Stimulated activated CD8-positive, alpha-beta memory T cell treated with anti-CD3 and anti-CD28 coated beads, Interleukin-15, amount 100 ng/mL, for 48 hours (primary cell): ENCODE measurements around the gene EMP2.
"Not testable (repeated sequence)": the region's sequence is repeated elsewhere in the genome, so short reads cannot be mapped to it uniquely, and the experiment has no call there.

Source experiments
- DNase-seq, 2 donors: peaks; one replicate each; pipeline ENCODE4 v3.0.0-alpha.2; 2020; ENCODE audit warnings: low read depth in 2 of 2

The EMP2 gene

GRCh38 chr16:10552281-10552680, 28.1 kb downstream of the EMP2 start:
- DNase-seq, result no peak

DNA sequence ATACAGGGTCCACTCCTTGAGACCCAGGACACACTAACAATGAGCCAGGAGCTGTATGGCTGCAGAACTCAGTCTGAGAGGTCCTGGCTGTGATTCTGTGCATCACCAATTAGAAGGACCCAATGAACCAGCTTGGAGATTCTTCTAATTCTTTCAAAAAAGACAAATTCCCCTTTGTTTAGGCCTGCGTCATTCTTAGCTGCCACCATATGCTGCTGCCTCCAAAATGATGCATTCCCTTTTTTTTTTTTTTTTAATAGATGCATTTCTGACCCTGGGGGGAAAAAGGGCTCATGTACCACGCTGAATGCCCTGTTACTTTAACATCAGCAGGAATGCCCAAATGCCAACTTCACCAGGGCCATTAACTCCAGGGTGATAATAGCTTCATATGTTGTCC, 28.5 kb downstream of the EMP2 start:
- no peak for DNase-seq

DNA sequence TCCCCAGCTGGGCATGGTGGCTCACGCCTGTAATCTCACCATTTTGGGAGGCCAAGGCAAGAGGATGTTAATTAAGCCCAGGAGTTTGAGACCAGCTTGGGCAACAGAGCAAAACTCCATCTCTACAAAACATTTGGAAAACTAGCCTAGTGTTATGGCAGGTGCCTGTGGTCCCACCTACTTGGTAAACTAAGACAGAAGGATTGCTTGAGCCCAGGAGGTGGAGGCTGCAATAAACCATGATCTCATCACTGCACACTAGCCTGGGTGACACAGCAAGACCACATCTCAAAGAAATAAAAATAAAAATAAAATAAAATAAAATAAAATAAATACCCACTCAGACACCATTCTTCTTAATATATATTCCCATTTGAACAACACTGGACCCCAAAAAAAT, 32.0 kb downstream of the EMP2 start:
- DNase-seq, result no peak

GRCh38 chr16:10547708-10548107, 32.7 kb downstream of the EMP2 start:
- no peak for DNase-seq

GRCh38 chr16:10543231-10543977, 37.0 kb downstream of the EMP2 start:
- no peak for DNase-seq

- no peak for DNase-seq
These were observed 39.0 kb downstream of the EMP2 start for GRCh38 chr16:10541366-10541765.

- no peak for DNase-seq
These were observed 40.6 kb downstream of the EMP2 start for GRCh38 chr16:10539793-10540192.

DNA sequence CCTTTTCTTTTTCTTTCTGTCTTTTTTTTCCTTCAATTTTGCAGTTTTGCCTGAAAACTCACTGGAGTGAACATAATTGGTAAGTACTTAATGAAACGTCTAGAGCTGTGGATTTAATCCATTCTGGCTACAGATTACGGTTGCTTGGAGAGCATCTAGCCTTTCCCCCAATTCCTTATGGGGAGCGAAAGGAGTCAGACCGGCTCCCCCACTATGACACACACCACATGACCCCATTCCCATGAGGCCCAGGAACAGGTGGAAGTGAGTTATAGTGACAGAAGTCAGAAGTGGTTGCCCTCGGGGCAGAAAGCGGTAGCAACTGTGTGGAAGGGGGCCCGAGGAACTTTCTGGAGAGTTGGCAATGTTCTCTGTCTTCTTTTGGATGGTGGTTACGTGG, 41.2 kb downstream of the EMP2 start:
- DNase-seq, result no peak

DNA sequence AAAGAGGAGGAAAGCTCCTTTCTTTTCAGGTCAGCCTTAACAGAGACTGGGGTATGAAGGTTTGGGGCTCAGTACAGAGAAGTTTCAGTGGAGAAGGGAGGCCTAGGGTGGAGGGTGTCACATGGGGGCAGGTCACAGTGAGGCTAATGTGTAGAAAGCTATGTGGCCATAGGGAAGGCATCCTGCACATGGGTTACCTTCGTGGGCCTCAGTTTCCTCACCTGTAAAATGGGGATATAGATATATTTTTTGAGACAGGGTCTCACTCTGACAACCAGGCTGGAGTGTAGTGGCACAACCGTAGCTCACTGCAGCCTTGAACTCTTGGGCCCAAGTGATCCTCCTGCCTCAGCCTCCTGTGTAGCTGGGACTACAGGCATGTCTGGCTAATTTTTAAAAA, 41.8 kb downstream of the EMP2 start:
- DNase-seq, result no peak

DNA sequence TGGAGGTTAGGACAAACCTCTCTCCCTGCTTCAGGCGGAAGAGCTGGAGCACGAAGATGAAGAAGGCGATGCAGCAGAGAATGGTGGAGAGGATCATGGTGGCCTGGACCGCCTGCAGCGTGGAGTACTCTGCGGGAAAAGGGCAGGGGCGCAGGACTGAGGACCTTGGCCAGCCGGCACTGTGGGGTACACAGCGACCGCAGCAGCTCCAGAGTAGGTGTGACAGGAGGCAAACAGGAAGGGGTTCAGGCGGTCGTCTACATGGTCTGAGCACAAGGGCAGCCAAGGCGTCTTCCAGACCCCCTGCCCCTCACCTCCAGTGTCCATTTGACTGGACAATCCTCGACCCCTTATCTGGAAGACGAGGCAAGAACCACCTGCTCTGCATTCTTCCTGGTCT, 42.5 kb downstream of the EMP2 start:
- no peak for DNase-seq

- DNase-seq, result no peak
These were observed 43.5 kb downstream of the EMP2 start for GRCh38 chr16:10536814-10537389.

DNA sequence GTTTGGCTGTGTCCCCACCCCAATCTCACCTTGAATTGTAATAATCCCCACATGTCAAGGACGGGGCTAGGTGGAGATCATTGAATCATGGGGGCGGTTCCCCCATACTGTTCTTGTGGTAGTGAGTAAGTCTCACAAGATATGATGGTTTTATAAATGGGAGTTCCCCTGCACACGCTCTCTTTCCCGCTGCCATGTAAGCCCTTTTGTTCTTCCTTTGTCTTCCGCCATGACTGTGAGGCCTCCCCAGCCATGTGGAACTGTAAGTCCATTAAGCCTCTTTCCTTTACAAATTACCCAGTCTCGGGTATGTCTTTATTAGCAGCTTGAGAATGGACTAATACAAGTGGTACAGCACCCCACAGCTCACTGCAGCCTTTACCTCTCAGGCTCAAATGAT, 44.1 kb downstream of the EMP2 start:
- not testable (repeated sequence) for DNase-seq

- DNase-seq, result no peak
These were observed 44.9 kb downstream of the EMP2 start for GRCh38 chr16:10535461-10535860.

DNA sequence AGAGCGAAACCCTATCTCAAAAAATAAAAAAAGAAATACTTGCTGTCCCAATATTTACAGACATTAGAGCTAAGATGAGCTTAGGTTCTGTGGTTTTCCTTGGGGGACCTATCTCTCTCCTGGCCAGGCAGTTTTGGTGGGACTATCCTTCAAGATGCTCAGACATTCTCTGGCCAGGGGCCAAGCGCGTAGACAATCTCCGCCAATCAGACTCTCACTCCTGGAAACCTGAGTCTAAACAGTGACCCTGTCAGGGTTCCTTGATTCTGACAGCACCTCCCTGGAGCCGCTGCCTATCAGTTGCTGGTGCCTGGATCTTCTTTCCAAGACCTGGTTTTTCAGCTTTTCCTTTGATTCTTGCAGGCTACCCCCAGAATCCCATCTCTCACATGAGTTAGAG, 45.6 kb downstream of the EMP2 start:
- DNase-seq, result no peak

DNA sequence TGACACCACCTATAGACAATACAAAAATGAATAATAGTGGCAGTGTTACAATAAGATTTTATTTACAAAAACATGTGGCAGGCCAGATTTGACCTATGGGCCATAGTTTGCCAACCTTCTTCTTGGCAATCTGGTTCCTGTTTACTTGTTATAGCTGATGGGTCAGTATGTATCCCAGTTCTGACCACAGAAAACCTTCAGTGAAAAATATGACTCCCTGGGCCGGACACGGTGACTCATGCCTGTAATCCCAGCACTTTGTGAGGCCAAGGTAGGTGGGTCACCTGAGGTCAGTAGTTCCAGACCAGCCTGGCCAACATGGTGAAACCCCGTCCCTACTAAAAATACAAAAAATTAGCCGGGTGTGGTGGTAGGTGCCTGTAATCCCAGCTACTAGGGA, 46.8 kb downstream of the EMP2 start:
- DNase-seq, result not testable (repeated sequence)

DNA sequence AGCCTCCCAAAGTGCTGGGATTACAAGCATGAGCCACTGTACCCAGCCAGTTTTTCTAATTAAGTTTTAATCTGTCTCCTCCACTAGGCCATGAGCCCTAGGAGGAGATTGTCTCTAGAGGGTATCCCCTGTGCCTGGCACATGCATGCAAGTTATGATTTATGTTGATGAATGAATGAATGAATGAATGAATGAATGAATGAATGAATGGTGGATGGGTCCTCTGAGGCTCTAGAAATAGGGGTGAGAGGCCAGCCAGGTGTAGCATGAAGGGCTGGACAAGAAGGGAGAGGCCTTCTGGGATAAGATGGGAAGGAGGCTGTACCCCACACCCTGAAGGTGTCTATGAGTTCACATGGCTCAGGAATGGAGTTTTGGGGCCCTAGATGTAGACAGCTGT, 48.8 kb downstream of the EMP2 start:
- no peak for DNase-seq

DNA sequence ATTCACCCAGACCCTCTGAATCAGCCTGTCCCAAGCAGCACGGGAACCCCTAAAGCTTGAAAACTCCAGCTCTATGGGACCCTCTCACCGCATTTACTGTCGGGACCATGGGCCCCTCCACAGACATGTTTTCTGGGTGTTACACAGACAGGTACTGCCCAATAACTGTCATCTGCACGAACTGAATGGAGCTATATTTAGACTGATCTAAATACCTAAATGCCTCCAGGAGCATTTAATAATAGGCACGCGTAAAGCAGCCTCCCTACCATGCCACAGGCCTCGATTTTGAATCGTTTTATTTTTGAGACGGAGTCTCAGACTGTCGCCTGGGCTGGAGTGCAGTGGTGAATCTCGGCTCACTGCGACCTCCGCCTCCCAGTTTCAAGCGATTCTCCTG, 49.7 kb downstream of the EMP2 start:
- DNase-seq, result no peak

DNA sequence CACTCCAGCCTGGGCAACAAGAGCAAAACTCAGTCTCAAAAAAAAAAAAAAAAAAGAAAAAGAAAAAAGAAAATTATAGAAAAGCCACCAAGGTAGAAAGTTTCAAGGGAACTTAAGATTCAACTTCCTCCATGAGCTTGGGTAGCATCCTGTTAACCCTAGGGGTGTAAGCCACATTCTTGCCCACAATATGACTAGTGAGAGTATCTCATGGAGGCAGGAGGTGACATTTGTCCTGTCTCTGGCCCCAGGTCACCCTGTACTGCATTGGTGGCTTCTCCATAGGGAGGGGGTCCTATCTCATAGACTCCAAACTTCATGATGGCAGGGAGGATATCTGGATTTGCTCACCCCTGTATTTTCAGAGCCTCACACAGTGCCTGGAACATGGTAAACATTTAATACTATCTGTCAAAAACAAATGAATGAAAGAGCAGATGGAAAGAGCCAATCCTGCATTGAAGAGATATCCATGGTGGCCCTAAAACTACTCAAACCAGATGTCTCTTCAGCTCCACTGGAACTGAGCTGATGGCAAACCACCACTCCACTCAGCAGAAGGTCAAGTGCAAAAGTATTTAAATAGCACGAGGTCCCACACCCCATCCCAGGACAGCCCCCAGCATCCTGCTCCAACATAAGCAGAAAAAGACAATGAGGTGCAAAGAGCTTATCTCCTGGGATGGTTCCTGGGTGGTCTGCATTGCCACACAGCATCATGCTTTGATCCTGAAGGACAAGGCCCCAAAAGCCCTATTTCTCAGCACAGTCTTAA, 50.3 kb downstream of the EMP2 start:
- no peak for DNase-seq

- no peak for DNase-seq
These were observed 51.8 kb downstream of the EMP2 start for GRCh38 chr16:10528635-10529034.

- no peak for DNase-seq
These were observed 53.4 kb downstream of the EMP2 start for GRCh38 chr16:10526962-10527361.

- no peak for DNase-seq
These were observed 55.1 kb downstream of the EMP2 start for GRCh38 chr16:10525214-10525825.

DNA sequence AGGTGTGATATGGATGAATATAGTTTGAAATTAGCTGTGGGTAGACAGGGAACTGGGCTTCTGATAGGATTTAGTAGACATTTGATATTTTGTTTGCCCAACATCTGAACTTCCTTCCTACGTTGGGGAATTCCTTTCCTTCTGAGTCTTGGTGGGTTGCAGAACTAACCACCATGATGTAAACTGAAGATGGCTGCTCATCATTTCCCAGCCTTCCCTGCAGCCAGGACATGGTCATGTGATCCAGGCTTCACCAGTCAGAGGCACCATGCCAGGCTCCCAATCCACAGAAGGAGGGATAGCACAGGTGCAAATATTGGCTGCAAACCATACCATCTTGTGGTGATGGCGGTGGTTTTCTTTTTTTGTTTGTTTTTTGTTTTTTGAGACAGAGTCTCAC, 57.4 kb downstream of the EMP2 start:
- no peak for DNase-seq
